Adrenal gland (tissue), 12 donors: ENCODE results near the gene CUTA. TPM values are rescaled to one million over a fixed set of nuclear protein-coding genes. Genes with fewer than 3 reads are reported as not detected.
A peak's percentile ranks its signal among the peaks of the same experiment; 100 is the strongest.

ENCODE experiments used
- DNase-seq, 7 donors: peaks; one replicate each; pipeline ENCODE4 v3.0.0-alpha.2; 2019 to 2020
- H3K27ac ChIP-seq, 5 donors: fragments of 200-600 bp; sonication (generic) in 4 of 5; 1 replicate in 3 of 5; 2 replicates in 2 of 5; pipeline versions ENCODE4 v1.5.1 to v1.8.0; 2016 to 2020; ENCODE audit warnings: mild to moderate bottlenecking in 1 of 5
- H3K27me3 ChIP-seq: fragments of 200-600 bp; 2 replicates; pipeline ENCODE4 v1.8.0; 2021
- H3K36me3 ChIP-seq, 2 donors: fragments of 200-600 bp; replicated peaks in 1 of 2; 1 replicate in 1 of 2; 2 replicates in 1 of 2; pipeline versions ENCODE4 v1.5.1 to v1.8.0; 2018 to 2022
- H3K4me1 ChIP-seq, 2 donors: fragments of 200-600 bp; replicated peaks in 1 of 2; 1 replicate in 1 of 2; 2 replicates in 1 of 2; pipeline versions ENCODE4 v1.5.1 to v1.8.0; 2018 to 2021
- H3K4me3 ChIP-seq, 4 donors: fragments of 200-600 bp; sonication (generic) in 3 of 4; one replicate each; pipeline ENCODE4 v1.5.1; 2016 to 2018
- H3K9me3 ChIP-seq, 3 donors: fragments of 200-600 bp; sonication (generic) in 1 of 3; replicated peaks in 1 of 3; 1 replicate in 2 of 3; 2 replicates in 1 of 3; pipeline versions ENCODE4 v1.5.1 to v1.8.0; 2016 to 2021
- CTCF ChIP-seq, 6 experiments: fragments of 450-650 bp in 4 of 6; fragments of 200-600 bp in 2 of 6; sonication (generic) in 1 of 6; IDR thresholded peaks; 1 replicate in 5 of 6; 2 replicates in 1 of 6; pipeline versions ENCODE4 v1.5.1 to v1.8.0; 2016 to 2021; ENCODE audit warnings: antibody characterized with exemption in 6 of 6, mild to moderate bottlenecking in 2 of 6, moderate library complexity in 1 of 6
- POLR2A ChIP-seq, 2 donors: fragments of 450-650 bp; IDR thresholded peaks; one replicate each; pipeline ENCODE4 v1.6.1; 2017; ENCODE audit warnings: antibody characterized with exemption in 2 of 2, mild to moderate bottlenecking in 2 of 2, moderate library complexity in 1 of 2
- WGBS, 4 donors: extraction: QIAGEN DNeasy Blood & Tissue Kit in 2 of 4; methylation state at CpG; one replicate each; pipeline versions ENCODE4 v1.1.5 to v1.1.7; 2013 to 2017; 5-methylcytosine and 5-hydroxymethylcytosine counted together
- intact Hi-C, 2 donors: fragments of 100-400 bp; cut with DNase I; formaldehyde crosslinking; loops; one replicate each; pipeline versions ENCODE4 v1.14.1 to v1.15.0; 2022 to 2023
- polyA plus RNA-seq, 3 donors: library from polyadenylated mRNA; stranded (reverse); fragments of 200-250 nt in 2 of 3; fragments of 350-450 nt in 1 of 3; fragmentation: Illumina TruSeq in 1 of 3; extraction: RNeasy Lipid Tissue Mini Kit (QIAGEN cat#74804) in 1 of 3; gene quantifications; one replicate each; pipeline ENCODE4 v1.2.3, GENCODE V29; 2013 to 2014
- total RNA-seq, 9 donors: library from RNA; depleted of rRNA in 4 of 9; stranded (reverse); fragments of >200 nt in 4 of 9; fragments of 120-200 nt in 1 of 9; fragmentation: NEBNext Ultra II Directional in 1 of 9; extraction: Animal tissue kit (Norgen Biotek cat#: 25700) in 1 of 9; gene quantifications; one replicate each; pipeline versions ENCODE4 v1.1.0 to v1.2.4, GENCODE V29; 2013 to 2023
- donor health status: healthy with polysubstance abuse.
- donor health status: Bipolar disorder and iron deficiency.
- donor health status: DM: yes; HTN: yes; CAD: no.
- donor health status: DM: no; HTN: no; CAD: no.
- donor health status: DM: no; HTN: no; CAD: no.
- donor health status: DM: yes; HTN: yes; CAD: no.

CUTA gene
- total and polyA plus RNA-seq, 12 donors = 202 to 437 (median 295) TPM

GRCh38 chr6:33418690-33419291, 884 bp upstream of the CUTA start:
- peak in 1 of 7 donors; percentile 60 for DNase-seq
- intact Hi-C loops = loop anchor here in 1 of 2 donors (10.0 kb wide), 1 partner anchor 1684 kb away; the partner anchor contains the start of gene CLIC1
- H3K4me3 ChIP-seq = peak overlapping the region in 2 of 4 donors; percentile 31 to 66
- H3K27ac ChIP-seq = peak overlapping the region; percentile 73 to 95 (median 89)
- H3K36me3 ChIP-seq = peaks cover 0 to 27% of the 10 kb centered on the region in 2 donors
- H3K27me3 ChIP-seq = no peaks in the 10 kb centered on the region
- peaks cover 26 to 40% of the 10 kb centered on the region in 2 donors for H3K4me1 ChIP-seq
- TF ChIP-seq CTCF (IDR thresholded peaks at IDR 0.05) (peak in 2 of 6 experiments; percentile 3 to 9), POLR2A (IDR thresholded peaks at IDR 0.05) (no peak)
- no peaks in the 10 kb centered on the region for H3K9me3 ChIP-seq
- WGBS, 4 donors = 28 to 43% (median 36%) methylated on average over 6 to 8 of the region's 8 CpGs

- peak; percentile 48 to 73 (median 64) for DNase-seq
- Histone ChIP-seq H3K27ac (peak overlapping the region; percentile 70 to 95 (median 90)), H3K4me3 (peak overlapping the region; percentile 47 to 83 (median 65)), H3K36me3 (peaks cover 0 to 41% of the 10 kb centered on the region in 2 donors), H3K4me1 (peaks cover 26 to 50% of the 10 kb centered on the region in 2 donors), H3K27me3 (no peaks in the 10 kb centered on the region), H3K9me3 (no peaks in the 10 kb centered on the region)
- intact Hi-C loops = loop anchor here in 1 of 2 donors (10.0 kb wide), 1 partner anchor 1683 kb away; the partner anchor contains the start of gene CLIC1
- WGBS, 4 donors = 1 to 2% (median 1%) methylated on average over 13 to 25 of the region's 25 CpGs
- TF ChIP-seq CTCF (IDR thresholded peaks at IDR 0.05) = peak in 1 of 6 experiments; percentile 5
- peak in 1 of 2 donors; percentile 35 for TF ChIP-seq POLR2A (IDR thresholded peaks at IDR 0.05)
These were observed 592 bp downstream of the CUTA start for GRCh38 chr6:33417128-33417902.

- Histone ChIP-seq H3K36me3 (peaks cover 0 to 44% of the 10 kb centered on the region in 2 donors), H3K27me3 (no peaks in the 10 kb centered on the region), H3K4me3 (peak overlapping the region in 2 of 4 donors; percentile 47 to 66), H3K4me1 (peaks cover 31 to 57% of the 10 kb centered on the region in 2 donors), H3K9me3 (no peaks in the 10 kb centered on the region), H3K27ac (peak overlapping the region in 3 of 5 donors; percentile 90 to 95 (median 93))
- no peak for TF ChIP-seq POLR2A (IDR thresholded peaks at IDR 0.05)
- TF ChIP-seq CTCF (IDR thresholded peaks at IDR 0.05) = no peak
- peak in 1 of 7 donors; percentile 50 for DNase-seq
- intact Hi-C loops = loop anchor here in 1 of 2 donors (10.0 kb wide), 1 partner anchor 1682 kb away; the partner anchor contains the start of gene CLIC1
- 47 to 57% (median 55%) methylated on average over 12 of the region's 12 CpGs for WGBS, 4 donors
These were observed 1.4 kb downstream of the CUTA start for GRCh38 chr6:33416386-33417127.
